Measurements from ENCODE around the gene DUSP6. TPM values are rescaled to one million over a fixed set of nuclear protein-coding genes. Genes with fewer than 3 reads are reported as not detected.

Gene DUSP6
- total RNA-seq, 2 experiments from 2014 or later, result 11.8 to 14.7 TPM

GRCh38 chr12:89314060-89314761 is 38.1 kb downstream of the DUSP6 start:
- H3K9me3 ChIP-seq (ENCODE audit: control insufficient read depth in 1 of 2, insufficient read depth in 1 of 2, low read length in 2 of 2), result no peaks in the 10 kb centered on the region
- peaks cover 11% of the 10 kb centered on the region for H3K4me1 Mint-ChIP-seq (ENCODE audit: low read depth)
- no peak for TF ChIP-seq CTCF (IDR thresholded peaks at IDR 0.05)
- no peak overlapping the region for H3K4me3 Mint-ChIP-seq
- no peak overlapping the region for H3K27ac ChIP-seq (ENCODE audit: low read depth in 1 of 2, low read length in 2 of 2)
- intact Hi-C loops (cut with DNase I, micrococcal nuclease), result no loop called here
- no peaks in the 10 kb centered on the region for H3K36me3 ChIP-seq (ENCODE audit: insufficient read depth, low read length)
- ATAC-seq (ENCODE audit: poor library complexity) (no peak), DNase-seq (no peak)
- no peaks in the 10 kb centered on the region for H3K36me3 Mint-ChIP-seq (ENCODE audit: low read depth)
- H3K9me3 Mint-ChIP-seq, result no peaks in the 10 kb centered on the region
- no peaks in the 10 kb centered on the region for H3K27me3 ChIP-seq (ENCODE audit: control insufficient read depth in 1 of 2, insufficient read depth in 2 of 2, low read length in 2 of 2)
- ChIA-PET POLR2A (interaction anchor here (1.1 kb wide), 1 partner anchor 33 kb away, joined by 4 read pairs; no protein-coding TSS in a partner anchor), CTCF (no interaction called here)
- no peak overlapping the region for H3K27ac Mint-ChIP-seq
- no peak overlapping the region for H3K4me3 ChIP-seq (ENCODE audit: low read length)
- H3K4me1 ChIP-seq (ENCODE audit: insufficient read depth, low read length), result no peaks in the 10 kb centered on the region
- H3K27me3 Mint-ChIP-seq, result no peaks in the 10 kb centered on the region

GRCh38 chr12:89311703-89312293 is 40.5 kb downstream of the DUSP6 start:
- POLR2A ChIA-PET, result no interaction called here
- Histone ChIP-seq H3K9me3 (ENCODE audit: control insufficient read depth in 1 of 2, insufficient read depth in 1 of 2, low read length in 2 of 2) (no peaks in the 10 kb centered on the region), H3K4me1 (ENCODE audit: insufficient read depth, low read length) (peaks cover 4% of the 10 kb centered on the region), H3K36me3 (ENCODE audit: insufficient read depth, low read length) (no peaks in the 10 kb centered on the region), H3K27ac (ENCODE audit: low read depth in 1 of 2, low read length in 2 of 2) (no peak overlapping the region), H3K27me3 (ENCODE audit: control insufficient read depth in 1 of 2, insufficient read depth in 2 of 2, low read length in 2 of 2) (no peaks in the 10 kb centered on the region), H3K4me3 (ENCODE audit: low read length) (no peak overlapping the region)
- no peak for TF ChIP-seq CTCF (IDR thresholded peaks at IDR 0.05)
- CTCF ChIA-PET, result no interaction called here
- Mint-ChIP-seq H3K4me1 (ENCODE audit: low read depth) (peaks cover 19% of the 10 kb centered on the region), H3K36me3 (ENCODE audit: low read depth) (no peaks in the 10 kb centered on the region), H3K4me3 (no peak overlapping the region), H3K9me3 (no peaks in the 10 kb centered on the region), H3K27me3 (no peaks in the 10 kb centered on the region), H3K27ac (no peak overlapping the region)
- DNase-seq, result no peak
- intact Hi-C loops (cut with DNase I, micrococcal nuclease), result no loop called here
- no peak for ATAC-seq (ENCODE audit: poor library complexity)

- POLR2A ChIA-PET, result no interaction called here
- Mint-ChIP-seq H3K9me3 (no peaks in the 10 kb centered on the region), H3K4me1 (ENCODE audit: low read depth) (peaks cover 16% of the 10 kb centered on the region), H3K36me3 (ENCODE audit: low read depth) (no peaks in the 10 kb centered on the region), H3K4me3 (no peak overlapping the region), H3K27me3 (no peaks in the 10 kb centered on the region), H3K27ac (no peak overlapping the region)
- CTCF ChIA-PET, result no interaction called here
- H3K27me3 ChIP-seq (ENCODE audit: control insufficient read depth in 1 of 2, insufficient read depth in 2 of 2, low read length in 2 of 2), result no peaks in the 10 kb centered on the region
- H3K4me3 ChIP-seq (ENCODE audit: low read length), result no peak overlapping the region
- no peak overlapping the region for H3K27ac ChIP-seq (ENCODE audit: low read depth in 1 of 2, low read length in 2 of 2)
- H3K36me3 ChIP-seq (ENCODE audit: insufficient read depth, low read length), result no peaks in the 10 kb centered on the region
- no peak for TF ChIP-seq CTCF (IDR thresholded peaks at IDR 0.05)
- H3K9me3 ChIP-seq (ENCODE audit: control insufficient read depth in 1 of 2, insufficient read depth in 1 of 2, low read length in 2 of 2), result no peaks in the 10 kb centered on the region
- DNase-seq (no peak), ATAC-seq (ENCODE audit: poor library complexity) (no peak)
- peaks cover 4% of the 10 kb centered on the region for H3K4me1 ChIP-seq (ENCODE audit: insufficient read depth, low read length)
- intact Hi-C loops (cut with DNase I, micrococcal nuclease), result no loop called here
Observed at GRCh38 chr12:89309815-89310214, 42.5 kb downstream of the DUSP6 start.

Data from CD4-positive, alpha-beta T cell (primary cell).